Liver (tissue), 2 donors: Measurements from ENCODE around the gene CRYZ.
A peak's percentile ranks its signal among the peaks of the same experiment; 100 is the strongest.

Experiments used
- TF ChIP-seq, protein P1 (sequence below): IDR thresholded peaks from 2 replicates; pipeline ENCODE4 v1.6.1; 2016; ENCODE audit warnings: antibody characterized with exemption, mild to moderate bottlenecking
- TF ChIP-seq, protein P2 (sequence below): fragments of 150-350 bp; IDR thresholded peaks from 2 replicates; pipeline ENCODE4 v1.5.1; 2017; ENCODE audit warnings: improper control_type of control experiment, low read depth, low read length; ENCODE audit not compliant: missing input control
- TF ChIP-seq, protein P3 (sequence below): IDR thresholded peaks from 2 replicates; pipeline ENCODE4 v1.6.1; 2016; ENCODE audit warnings: antibody characterized with exemption
- donor health status: healthy.

DNA sequence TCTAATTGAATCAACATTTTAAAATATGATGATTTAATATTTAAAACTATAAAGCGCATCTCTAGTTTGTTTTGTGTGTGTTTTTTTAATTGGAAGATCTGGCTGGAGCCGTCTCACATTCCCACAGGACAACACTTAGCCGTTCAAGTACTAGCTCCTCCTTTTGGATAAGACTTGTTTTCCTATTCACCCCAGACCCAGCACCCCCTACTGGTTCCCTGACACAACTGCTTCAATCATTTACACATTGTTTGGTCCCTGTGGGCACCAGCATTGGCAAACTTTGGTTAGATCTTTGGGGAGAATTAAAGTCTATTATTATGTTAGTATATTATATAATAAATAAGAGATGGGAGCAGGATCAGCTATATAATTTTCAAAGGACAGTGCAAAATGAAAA is 34.6 kb upstream of the CRYZ start:
- TF ChIP-seq, protein P1, sequence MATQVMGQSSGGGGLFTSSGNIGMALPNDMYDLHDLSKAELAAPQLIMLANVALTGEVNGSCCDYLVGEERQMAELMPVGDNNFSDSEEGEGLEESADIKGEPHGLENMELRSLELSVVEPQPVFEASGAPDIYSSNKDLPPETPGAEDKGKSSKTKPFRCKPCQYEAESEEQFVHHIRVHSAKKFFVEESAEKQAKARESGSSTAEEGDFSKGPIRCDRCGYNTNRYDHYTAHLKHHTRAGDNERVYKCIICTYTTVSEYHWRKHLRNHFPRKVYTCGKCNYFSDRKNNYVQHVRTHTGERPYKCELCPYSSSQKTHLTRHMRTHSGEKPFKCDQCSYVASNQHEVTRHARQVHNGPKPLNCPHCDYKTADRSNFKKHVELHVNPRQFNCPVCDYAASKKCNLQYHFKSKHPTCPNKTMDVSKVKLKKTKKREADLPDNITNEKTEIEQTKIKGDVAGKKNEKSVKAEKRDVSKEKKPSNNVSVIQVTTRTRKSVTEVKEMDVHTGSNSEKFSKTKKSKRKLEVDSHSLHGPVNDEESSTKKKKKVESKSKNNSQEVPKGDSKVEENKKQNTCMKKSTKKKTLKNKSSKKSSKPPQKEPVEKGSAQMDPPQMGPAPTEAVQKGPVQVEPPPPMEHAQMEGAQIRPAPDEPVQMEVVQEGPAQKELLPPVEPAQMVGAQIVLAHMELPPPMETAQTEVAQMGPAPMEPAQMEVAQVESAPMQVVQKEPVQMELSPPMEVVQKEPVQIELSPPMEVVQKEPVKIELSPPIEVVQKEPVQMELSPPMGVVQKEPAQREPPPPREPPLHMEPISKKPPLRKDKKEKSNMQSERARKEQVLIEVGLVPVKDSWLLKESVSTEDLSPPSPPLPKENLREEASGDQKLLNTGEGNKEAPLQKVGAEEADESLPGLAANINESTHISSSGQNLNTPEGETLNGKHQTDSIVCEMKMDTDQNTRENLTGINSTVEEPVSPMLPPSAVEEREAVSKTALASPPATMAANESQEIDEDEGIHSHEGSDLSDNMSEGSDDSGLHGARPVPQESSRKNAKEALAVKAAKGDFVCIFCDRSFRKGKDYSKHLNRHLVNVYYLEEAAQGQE, result no peak
- TF ChIP-seq, protein P2, sequence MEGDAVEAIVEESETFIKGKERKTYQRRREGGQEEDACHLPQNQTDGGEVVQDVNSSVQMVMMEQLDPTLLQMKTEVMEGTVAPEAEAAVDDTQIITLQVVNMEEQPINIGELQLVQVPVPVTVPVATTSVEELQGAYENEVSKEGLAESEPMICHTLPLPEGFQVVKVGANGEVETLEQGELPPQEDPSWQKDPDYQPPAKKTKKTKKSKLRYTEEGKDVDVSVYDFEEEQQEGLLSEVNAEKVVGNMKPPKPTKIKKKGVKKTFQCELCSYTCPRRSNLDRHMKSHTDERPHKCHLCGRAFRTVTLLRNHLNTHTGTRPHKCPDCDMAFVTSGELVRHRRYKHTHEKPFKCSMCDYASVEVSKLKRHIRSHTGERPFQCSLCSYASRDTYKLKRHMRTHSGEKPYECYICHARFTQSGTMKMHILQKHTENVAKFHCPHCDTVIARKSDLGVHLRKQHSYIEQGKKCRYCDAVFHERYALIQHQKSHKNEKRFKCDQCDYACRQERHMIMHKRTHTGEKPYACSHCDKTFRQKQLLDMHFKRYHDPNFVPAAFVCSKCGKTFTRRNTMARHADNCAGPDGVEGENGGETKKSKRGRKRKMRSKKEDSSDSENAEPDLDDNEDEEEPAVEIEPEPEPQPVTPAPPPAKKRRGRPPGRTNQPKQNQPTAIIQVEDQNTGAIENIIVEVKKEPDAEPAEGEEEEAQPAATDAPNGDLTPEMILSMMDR, result peak; percentile 27
- TF ChIP-seq, protein P3, sequence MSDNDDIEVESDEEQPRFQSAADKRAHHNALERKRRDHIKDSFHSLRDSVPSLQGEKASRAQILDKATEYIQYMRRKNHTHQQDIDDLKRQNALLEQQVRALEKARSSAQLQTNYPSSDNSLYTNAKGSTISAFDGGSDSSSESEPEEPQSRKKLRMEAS, result no peak
